Esophagus muscularis mucosa (tissue), 3 donors: ENCODE results near the gene SULT1A2.
"Not testable (repeated sequence)": the region's sequence is repeated elsewhere in the genome, so short reads cannot be mapped to it uniquely, and the experiment has no call there.

Source experiments
- POLR2A ChIP-seq: fragments of 450-650 bp; IDR thresholded peaks from one replicate; pipeline ENCODE4 v1.6.1; 2017; ENCODE audit warnings: antibody characterized with exemption, moderate library complexity, mild to moderate bottlenecking, low read depth
- TF ChIP-seq, protein P1 (sequence below), 3 experiments: fragments of 200-600 bp in 2 of 3; fragments of 450-650 bp in 1 of 3; sonication (generic) in 2 of 3; IDR thresholded peaks; one replicate each; pipeline ENCODE4 v1.5.1; 2017 to 2019; ENCODE audit warnings: antibody characterized with exemption in 3 of 3, mild to moderate bottlenecking in 2 of 3, moderate library complexity in 1 of 3

DNA sequence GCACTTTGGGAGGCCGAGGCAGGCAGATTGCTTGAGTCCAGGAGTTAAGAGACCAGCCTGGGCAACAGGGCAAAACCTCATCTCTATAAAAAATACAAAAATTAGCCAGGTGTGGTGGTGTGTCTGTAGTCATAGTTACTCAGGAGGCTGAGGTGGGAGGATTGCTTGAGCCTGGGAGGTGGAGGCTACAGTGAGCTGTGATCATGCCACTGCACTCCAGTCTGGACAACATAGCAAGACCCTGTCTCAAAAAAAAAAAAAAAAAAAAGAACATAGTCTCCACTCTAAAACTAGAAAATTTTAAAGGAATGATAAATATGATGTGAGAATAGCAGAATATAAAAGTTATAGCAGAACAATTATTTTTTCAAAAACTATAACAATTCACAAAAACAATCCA is 23.5 kb upstream of the SULT1A2 start:
- TF ChIP-seq, protein P1, sequence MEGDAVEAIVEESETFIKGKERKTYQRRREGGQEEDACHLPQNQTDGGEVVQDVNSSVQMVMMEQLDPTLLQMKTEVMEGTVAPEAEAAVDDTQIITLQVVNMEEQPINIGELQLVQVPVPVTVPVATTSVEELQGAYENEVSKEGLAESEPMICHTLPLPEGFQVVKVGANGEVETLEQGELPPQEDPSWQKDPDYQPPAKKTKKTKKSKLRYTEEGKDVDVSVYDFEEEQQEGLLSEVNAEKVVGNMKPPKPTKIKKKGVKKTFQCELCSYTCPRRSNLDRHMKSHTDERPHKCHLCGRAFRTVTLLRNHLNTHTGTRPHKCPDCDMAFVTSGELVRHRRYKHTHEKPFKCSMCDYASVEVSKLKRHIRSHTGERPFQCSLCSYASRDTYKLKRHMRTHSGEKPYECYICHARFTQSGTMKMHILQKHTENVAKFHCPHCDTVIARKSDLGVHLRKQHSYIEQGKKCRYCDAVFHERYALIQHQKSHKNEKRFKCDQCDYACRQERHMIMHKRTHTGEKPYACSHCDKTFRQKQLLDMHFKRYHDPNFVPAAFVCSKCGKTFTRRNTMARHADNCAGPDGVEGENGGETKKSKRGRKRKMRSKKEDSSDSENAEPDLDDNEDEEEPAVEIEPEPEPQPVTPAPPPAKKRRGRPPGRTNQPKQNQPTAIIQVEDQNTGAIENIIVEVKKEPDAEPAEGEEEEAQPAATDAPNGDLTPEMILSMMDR (IDR thresholded peaks at IDR 0.05), result not testable (repeated sequence)
- TF ChIP-seq POLR2A, result not testable (repeated sequence)
